H1 (cell line): Measurements from ENCODE around the gene AHRR. TPM values are rescaled to one million over a fixed set of nuclear protein-coding genes. Genes with fewer than 3 reads are reported as not detected.

Source experiments
- CTCF ChIA-PET: fragments of 300-600 bp; sonication (Branson Sonifier 250); formaldehyde crosslinking; loops from one replicate; lab custom pipeline; 2021; ENCODE audit not compliant: partially characterized antibody; lab: Charles Lee
- POLR2A ChIA-PET: fragments of 300-600 bp; sonication (Branson Sonifier 250); formaldehyde crosslinking; loops from one replicate; lab custom pipeline; 2021; ENCODE audit warnings: inconsistent platforms; ENCODE audit not compliant: partially characterized antibody; lab: Charles Lee
- DNase-seq, 2 experiments: peaks; one replicate each; pipeline versions ENCODE4 v3.0.0 to v3.0.0-alpha.2; 2010 to 2022; ENCODE audit warnings: low spot score in 2 of 2, low read depth in 1 of 2, mixed read lengths in 1 of 2
- FAIRE-seq: peaks from 2 replicates; lab custom pipeline; 2011; peaks lifted over from hg19 to GRCh38; lab: Jason Lieb, UNC
- H2AFZ ChIP-seq: 2 replicates; pipeline ENCODE4 v1.8.1; 2012; ENCODE audit warnings: low read length, inconsistent platforms
- H2AK5ac ChIP-seq: 2 replicates; pipeline ENCODE4 v1.6.1; 2013; ENCODE audit warnings: low read depth, low read length
- H2BK120ac ChIP-seq: replicated peaks from 2 replicates; pipeline ENCODE3; 2013; ENCODE audit warnings: low read depth, low read length, inconsistent platforms
- H2BK12ac ChIP-seq: 2 replicates; pipeline ENCODE4 v1.6.1; 2013; ENCODE audit warnings: low read depth, low read length
- H2BK15ac ChIP-seq: 2 replicates; pipeline ENCODE4 v1.6.1; 2013; ENCODE audit warnings: low read length
- H2BK20ac ChIP-seq: 2 replicates; pipeline ENCODE4 v1.6.1; 2013; ENCODE audit warnings: low read length
- H2BK5ac ChIP-seq: 2 replicates; pipeline ENCODE4 v1.6.1; 2013; ENCODE audit warnings: low read depth, low read length
- H3K14ac ChIP-seq: 2 replicates; pipeline ENCODE4 v1.6.1; 2013; ENCODE audit warnings: inconsistent platforms; ENCODE audit not compliant: insufficient read length
- H3K18ac ChIP-seq: 2 replicates; pipeline ENCODE4 v1.6.1; 2013; ENCODE audit warnings: low read length; ENCODE audit errors: extremely low read depth
- H3K23ac ChIP-seq: 2 replicates; pipeline ENCODE4 v1.6.1; 2013; ENCODE audit warnings: inconsistent platforms; ENCODE audit not compliant: insufficient read length
- H3K23me2 ChIP-seq: 2 replicates; pipeline ENCODE4 v1.6.1; 2013; ENCODE audit warnings: low read depth, low read length
- H3K27ac ChIP-seq: 2 replicates; pipeline ENCODE4 v1.6.1; 2011; ENCODE audit warnings: low read depth, low read length, inconsistent platforms
- H3K27me3 ChIP-seq, 4 experiments: replicated peaks in 1 of 4; 1 replicate in 1 of 4; 2 replicates in 3 of 4; pipeline versions ENCODE4 v1.6.1 to v1.8.1; 2011 to 2013; ENCODE audit warnings: low read length in 3 of 4, mild to moderate bottlenecking in 3 of 4, inconsistent platforms in 2 of 4, mixed read lengths in 2 of 4, moderate library complexity in 1 of 4; ENCODE audit not compliant: control insufficient read depth in 3 of 4, insufficient read depth in 3 of 4; ENCODE audit errors: extremely low read depth in 1 of 4
- H3K36me3 ChIP-seq, 4 experiments: 2 replicates each; pipeline versions ENCODE4 v1.6.1 to v1.8.1; 2011 to 2013; ENCODE audit warnings: mild to moderate bottlenecking in 4 of 4, low read length in 3 of 4, moderate library complexity in 2 of 4, control low read depth in 1 of 4, inconsistent platforms in 1 of 4; ENCODE audit not compliant: insufficient read depth in 4 of 4, control insufficient read depth in 2 of 4
- H3K4ac ChIP-seq: replicated peaks from 2 replicates; pipeline ENCODE3; 2013; ENCODE audit warnings: low read length, low read depth, mixed read lengths, inconsistent platforms; ENCODE audit not compliant: insufficient read length
- H3K4me1 ChIP-seq, 4 experiments: replicated peaks in 1 of 4; 1 replicate in 1 of 4; 2 replicates in 3 of 4; pipeline versions ENCODE4 v1.6.1 to v1.8.1; 2011 to 2013; ENCODE audit warnings: low read length in 3 of 4, inconsistent platforms in 2 of 4, mixed read lengths in 1 of 4; ENCODE audit not compliant: insufficient read depth in 4 of 4, control insufficient read depth in 3 of 4
- H3K4me2 ChIP-seq, 2 experiments: 2 replicates each; pipeline versions ENCODE4 v1.6.1 to v1.8.1; 2011 to 2013; ENCODE audit warnings: low read depth in 2 of 2, low read length in 2 of 2, control low read depth in 1 of 2, inconsistent platforms in 1 of 2, mild to moderate bottlenecking in 1 of 2; ENCODE audit not compliant: insufficient read depth in 1 of 2
- H3K4me3 ChIP-seq, 4 experiments: fragments of 200-600, 300-600 bp in 1 of 4; sonication (generic), shearing (Covaris generic), sonication (Bioruptor Twin) in 1 of 4; 2 replicates each; pipeline versions ENCODE4 v1.5.1 to v1.8.1; 2011 to 2016; ENCODE audit warnings: low read length in 4 of 4, low read depth in 3 of 4, control low read depth in 2 of 4, inconsistent platforms in 2 of 4, mild to moderate bottlenecking in 2 of 4, mixed read lengths in 1 of 4, moderate library complexity in 1 of 4; ENCODE audit not compliant: insufficient read depth in 2 of 4; ENCODE audit errors: extremely low read depth in 1 of 4
- H3K56ac ChIP-seq: replicated peaks from 2 replicates; pipeline ENCODE3; 2013; ENCODE audit warnings: low read depth, mild to moderate bottlenecking, mixed read lengths, low read length, inconsistent platforms; ENCODE audit not compliant: insufficient read length
- H3K79me1 ChIP-seq: 2 replicates; pipeline ENCODE4 v1.6.1; 2013; ENCODE audit warnings: low read depth, low read length, control low read depth
- H3K79me2 ChIP-seq, 2 experiments: 2 replicates each; pipeline versions ENCODE4 v1.6.1 to v1.8.1; 2012 to 2013; ENCODE audit warnings: low read length in 2 of 2, mild to moderate bottlenecking in 2 of 2, inconsistent platforms in 1 of 2; ENCODE audit not compliant: insufficient read depth in 2 of 2, control insufficient read depth in 1 of 2
- H3K9ac ChIP-seq, 4 experiments: replicated peaks in 1 of 4; 1 replicate in 1 of 4; 2 replicates in 3 of 4; pipeline versions ENCODE4 v1.6.1 to v1.8.1; 2011 to 2013; ENCODE audit warnings: low read depth in 3 of 4, low read length in 3 of 4, control low read depth in 2 of 4, mild to moderate bottlenecking in 2 of 4, moderate library complexity in 2 of 4, inconsistent platforms in 1 of 4; ENCODE audit errors: extremely low read depth in 1 of 4
- H3K9me3 ChIP-seq, 2 experiments: 2 replicates each; pipeline versions ENCODE4 v1.6.1 to v1.8.1; 2012 to 2013; ENCODE audit warnings: mild to moderate bottlenecking in 2 of 2, moderate library complexity in 2 of 2, control low read depth in 1 of 2, inconsistent platforms in 1 of 2, low read depth in 1 of 2, low read length in 1 of 2, mixed read lengths in 1 of 2; ENCODE audit not compliant: insufficient read depth in 2 of 2
- H4K20me1 ChIP-seq, 2 experiments: replicated peaks in 1 of 2; 2 replicates each; pipeline versions ENCODE3 to v1.8.1; 2011 to 2013; ENCODE audit warnings: inconsistent platforms in 2 of 2, low read length in 2 of 2, mild to moderate bottlenecking in 1 of 2; ENCODE audit not compliant: insufficient read depth in 2 of 2, control insufficient read depth in 1 of 2
- H4K5ac ChIP-seq: 2 replicates; pipeline ENCODE4 v1.6.1; 2013; ENCODE audit warnings: low read length, low read depth, mixed read lengths, inconsistent platforms; ENCODE audit not compliant: insufficient read length
- H4K8ac ChIP-seq: 2 replicates; pipeline ENCODE4 v1.8.0; 2013; ENCODE audit warnings: mild to moderate bottlenecking, moderate library complexity, low read length, inconsistent platforms; ENCODE audit not compliant: insufficient read depth; ENCODE audit errors: extremely low read depth
- H4K91ac ChIP-seq: replicated peaks from 2 replicates; pipeline ENCODE3; 2013; ENCODE audit warnings: low read length, mixed read lengths, inconsistent platforms; ENCODE audit not compliant: insufficient read length
- CTBP2 ChIP-seq: IDR thresholded peaks from 2 replicates; pipeline ENCODE4 v1.7.0; 2011; ENCODE audit warnings: borderline replicate concordance, mild to moderate bottlenecking, moderate library complexity, mixed read lengths, low read length; ENCODE audit not compliant: insufficient read depth, insufficient read length
- KDM1A ChIP-seq: fragments of 200-600, 300-600 bp; sonication (generic); IDR thresholded peaks from 2 replicates; pipeline ENCODE4 v1.7.1; 2016; ENCODE audit warnings: mild to moderate bottlenecking, low read length, borderline replicate concordance
- MAX ChIP-seq: IDR thresholded peaks from 2 replicates; pipeline ENCODE4 v1.6.1; 2012; ENCODE audit warnings: inconsistent platforms
- WGBS, 2 experiments: shearing (Covaris generic) in 1 of 2; methylation state at CpG; one replicate each; pipeline versions ENCODE4 v1.1.6 to v1.1.7; 2013 to 2015; ENCODE audit warnings: low lambda C conversion rate in 2 of 2, mixed read lengths in 2 of 2, inconsistent platforms in 1 of 2, low coverage in 1 of 2, missing lambda C conversion rate in 1 of 2; ENCODE audit not compliant: insufficient replicate concordance in 2 of 2, insufficient coverage in 1 of 2, insufficient read length in 1 of 2; ENCODE audit errors: extremely low coverage in 1 of 2, missing lambda C conversion rate in 1 of 2; 5-methylcytosine and 5-hydroxymethylcytosine counted together
- polyA plus RNA-seq, 7 experiments: library from polyadenylated mRNA; depleted of rRNA in 3 of 7; stranded (reverse) in 5 of 7; unstranded in 2 of 7; fragments of >200 nt in 5 of 7; fragments of 200-250 nt in 2 of 7; gene quantifications; 1 replicate in 5 of 7; 2 replicates in 1 of 7; 4 replicates in 1 of 7; pipeline versions ENCODE4 v1.2.1 to v1.2.3, GENCODE V29; 2011 to 2013; ENCODE audit warnings: missing spikeins in 2 of 7, mixed read lengths in 2 of 7
- total RNA-seq: library from RNA; stranded (reverse); fragmentation: NEBNext Ultra II Directional; extraction: Animal tissue kit (Norgen Biotek cat#: 25700); gene quantifications from 2 replicates; pipeline ENCODE4 v1.2.1, GENCODE V29; 2021
- TF ChIP-seq, protein P1 (sequence below): IDR thresholded peaks from 2 replicates; pipeline ENCODE4 v1.6.1; 2012; ENCODE audit warnings: inconsistent platforms

Gene AHRR
- total and polyA plus RNA-seq, 2 of the 8 experiments (the other 6 are each of a cell fraction or from before 2014, with no cell fraction given), result 0.41 to 0.80 TPM

- Histone ChIP-seq H2BK20ac (no peak overlapping the region), H3K4me2 (peak overlapping the region; percentile 14 to 53), H3K56ac (no peak overlapping the region), H2AK5ac (no peak overlapping the region), H3K18ac (no peak overlapping the region; the same call in 1 of the 2 replicates), H3K9me3 (no peaks in the 10 kb centered on the region), H3K27me3 (peaks cover 0 to 2% (median 1%) of the 10 kb centered on the region in 4 experiments; a peak in 3 of 7 replicates), H2BK120ac (no peak overlapping the region), H2BK15ac (no peak overlapping the region), H3K14ac (no peak overlapping the region), H3K23ac (no peak overlapping the region), H2BK12ac (peak overlapping the region; percentile 94; the same call in 1 of the 2 replicates), H3K4ac (no peak overlapping the region), H3K4me3 (peak overlapping the region in 3 of 4 experiments; percentile 23 to 35 (median 32); a peak in 5 of 8 replicates), H4K91ac (peak overlapping the region; percentile 25), H3K79me1 (no peaks in the 10 kb centered on the region), H4K8ac (no peak overlapping the region; the same call in 1 of the 2 replicates), H4K5ac (no peak overlapping the region), H3K79me2 (no peaks in the 10 kb centered on the region), H4K20me1 (no peaks in the 10 kb centered on the region), H3K36me3 (no peaks in the 10 kb centered on the region), H3K9ac (peak overlapping the region in 1 of 4 experiments; percentile 13; a peak in 1 of 7 replicates), H2BK5ac (peak overlapping the region; percentile 24; the same call in 1 of the 2 replicates), H3K4me1 (peaks cover 0 to 16% (median 11%) of the 10 kb centered on the region in 4 experiments; a peak in 5 of 7 replicates), H2AFZ (no peak overlapping the region; the same call in 1 of the 2 replicates), H3K23me2 (no peaks in the 10 kb centered on the region), H3K27ac (peak overlapping the region; percentile 69; the same call in 1 of the 2 replicates)
- no peak for TF ChIP-seq CTBP2
- peak; percentile 63 for TF ChIP-seq MAX
- no peak for TF ChIP-seq KDM1A
- TF ChIP-seq, protein P1, sequence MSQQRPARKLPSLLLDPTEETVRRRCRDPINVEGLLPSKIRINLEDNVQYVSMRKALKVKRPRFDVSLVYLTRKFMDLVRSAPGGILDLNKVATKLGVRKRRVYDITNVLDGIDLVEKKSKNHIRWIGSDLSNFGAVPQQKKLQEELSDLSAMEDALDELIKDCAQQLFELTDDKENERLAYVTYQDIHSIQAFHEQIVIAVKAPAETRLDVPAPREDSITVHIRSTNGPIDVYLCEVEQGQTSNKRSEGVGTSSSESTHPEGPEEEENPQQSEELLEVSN, result peak; percentile 53; the same call in 1 of the 2 replicates
- POLR2A ChIA-PET, result interaction anchor here (0.8 to 1.1 kb wide), 3 partner anchors 14 to 34 kb away, joined by 3 to 4 read pairs (median 3); no protein-coding TSS in a partner anchor
- WGBS, 2 experiments, result 72% methylated on average over 26 of the region's 26 CpGs; no CpG with 5 or more reads in 1 of the 2 experiments
- DNase-seq, result peak in 1 of 2 experiments; percentile 19
- no peak for FAIRE-seq
- CTCF ChIA-PET, result interaction anchor here (0.6 to 2.8 kb wide), 5 partner anchors 15 to 79 kb away, joined by 3 to 13 read pairs (median 4); partner anchors contain the start of gene AHRR
These were observed 79.0 kb downstream of the AHRR start for GRCh38 chr5:400282-401145.
